H9 (cell line): Measurements from ENCODE around the gene SHANK1. TPM values are rescaled to one million over a fixed set of nuclear protein-coding genes. Genes with fewer than 3 reads are reported as not detected.
A peak's percentile ranks its signal among the peaks of the same experiment; 100 is the strongest.

Experiments
- DNase-seq: peaks from one replicate; pipeline ENCODE4 v3.0.0-alpha.2; 2017
- H2AFZ ChIP-seq: one replicate; pipeline ENCODE4 v1.6.1; 2013; ENCODE audit warnings: mild to moderate bottlenecking, low read length, control low read depth, moderate library complexity
- H2AK5ac ChIP-seq: 2 replicates; pipeline ENCODE4 v1.6.1; 2013; ENCODE audit warnings: low read length, control low read depth, mixed read lengths; ENCODE audit not compliant: insufficient read length
- H2BK120ac ChIP-seq: one replicate; pipeline ENCODE4 v1.6.1; 2013; ENCODE audit warnings: low read depth, mild to moderate bottlenecking, low read length, control low read depth, inconsistent platforms; ENCODE audit not compliant: poor library complexity, severe bottlenecking
- H2BK12ac ChIP-seq: 2 replicates; pipeline ENCODE4 v1.6.1; 2013; ENCODE audit warnings: low read length, control low read depth, mixed read lengths, low read depth; ENCODE audit not compliant: insufficient read length
- H2BK15ac ChIP-seq: 2 replicates; pipeline ENCODE4 v1.6.1; 2013; ENCODE audit warnings: low read depth, low read length, control low read depth
- H2BK20ac ChIP-seq: one replicate; pipeline ENCODE4 v1.6.1; 2013; ENCODE audit warnings: low read depth, mild to moderate bottlenecking, low read length, control low read depth, inconsistent platforms; ENCODE audit not compliant: poor library complexity, severe bottlenecking
- H2BK5ac ChIP-seq: 2 replicates; pipeline ENCODE4 v1.6.1; 2013; ENCODE audit warnings: low read length, control low read depth, mixed read lengths; ENCODE audit not compliant: insufficient read length
- H3K14ac ChIP-seq: 2 replicates; pipeline ENCODE4 v1.6.1; 2013; ENCODE audit warnings: low read length, control low read depth; ENCODE audit not compliant: insufficient read depth
- H3K18ac ChIP-seq: 2 replicates; pipeline ENCODE4 v1.6.1; 2013; ENCODE audit warnings: low read depth, mild to moderate bottlenecking, mixed read lengths, low read length, control low read depth; ENCODE audit not compliant: insufficient read length
- H3K23ac ChIP-seq: 2 replicates; pipeline ENCODE4 v1.6.1; 2013; ENCODE audit warnings: low read length, control low read depth, mixed read lengths, low read depth; ENCODE audit not compliant: insufficient read length
- H3K23me2 ChIP-seq: 2 replicates; pipeline ENCODE4 v1.6.1; 2013; ENCODE audit warnings: low read depth, mild to moderate bottlenecking, mixed read lengths, low read length, control low read depth; ENCODE audit not compliant: insufficient read length, poor library complexity, severe bottlenecking
- H3K27ac ChIP-seq: 2 replicates; pipeline ENCODE4 v1.5.1; 2013; ENCODE audit warnings: low read length, control low read depth, mixed read lengths, low read depth; ENCODE audit not compliant: insufficient read length
- H3K27me3 ChIP-seq: 2 replicates; pipeline ENCODE4 v1.6.1; 2013; ENCODE audit warnings: low read length, control low read depth, inconsistent platforms; ENCODE audit not compliant: insufficient read depth
- H3K4ac ChIP-seq: 2 replicates; pipeline ENCODE4 v1.6.1; 2013; ENCODE audit warnings: low read depth, mild to moderate bottlenecking, control low read depth, inconsistent platforms, low read length, moderate library complexity
- H3K4me1 ChIP-seq: 2 replicates; pipeline ENCODE4 v1.6.1; 2013; ENCODE audit warnings: low read length, control low read depth, inconsistent platforms; ENCODE audit not compliant: insufficient read depth
- H3K4me2 ChIP-seq: 2 replicates; pipeline ENCODE4 v1.6.1; 2013; ENCODE audit warnings: low read length, control low read depth, mixed read lengths; ENCODE audit not compliant: insufficient read length, insufficient read depth
- H3K56ac ChIP-seq: 2 replicates; pipeline ENCODE4 v1.6.1; 2013; ENCODE audit warnings: low read depth, mild to moderate bottlenecking, mixed read lengths, low read length, control low read depth; ENCODE audit not compliant: insufficient read length
- H3K79me1 ChIP-seq: 2 replicates; pipeline ENCODE4 v1.6.1; 2013; ENCODE audit warnings: low read depth, mild to moderate bottlenecking, moderate library complexity, low read length, control low read depth, inconsistent platforms; ENCODE audit not compliant: insufficient read depth, poor library complexity, severe bottlenecking
- H3K79me2 ChIP-seq: 2 replicates; pipeline ENCODE4 v1.6.1; 2013; ENCODE audit warnings: low read length, control low read depth, inconsistent platforms; ENCODE audit not compliant: insufficient read depth
- H3K9ac ChIP-seq: 2 replicates; pipeline ENCODE4 v1.6.1; 2013; ENCODE audit warnings: low read length, control low read depth, mixed read lengths; ENCODE audit not compliant: insufficient read length; ENCODE audit errors: extremely low read depth
- H3K9me3 ChIP-seq: one replicate; pipeline ENCODE4 v1.6.1; 2013; ENCODE audit warnings: low read depth, low read length, inconsistent platforms; ENCODE audit not compliant: control insufficient read depth
- H3T11ph ChIP-seq: one replicate; pipeline ENCODE4 v1.6.1; 2013; ENCODE audit warnings: mild to moderate bottlenecking, low read length, control low read depth, inconsistent platforms
- H4K20me1 ChIP-seq: one replicate; pipeline ENCODE4 v1.6.1; 2013; ENCODE audit not compliant: control insufficient read depth, insufficient read length, insufficient read depth
- H4K5ac ChIP-seq: 2 replicates; pipeline ENCODE4 v1.6.1; 2013; ENCODE audit warnings: low read depth, mild to moderate bottlenecking, mixed read lengths, low read length, control low read depth; ENCODE audit not compliant: insufficient read length
- H4K8ac ChIP-seq: replicated peaks from 2 replicates; pipeline ENCODE4 v1.6.1; 2013; ENCODE audit warnings: low read length, control low read depth, mixed read lengths, low read depth; ENCODE audit not compliant: insufficient read length
- H4K91ac ChIP-seq: 2 replicates; pipeline ENCODE4 v1.6.1; 2013; ENCODE audit warnings: low read depth, mild to moderate bottlenecking, moderate library complexity, mixed read lengths, low read length, control low read depth; ENCODE audit not compliant: insufficient read length
- H3K27ac Mint-ChIP-seq, 3 experiments: 2 replicates in 2 of 3; 3 replicates in 1 of 3; pipeline ENCODE4 v1.8.0; 2020 to 2021; ENCODE audit warnings: mixed read lengths in 3 of 3, mild to moderate bottlenecking in 1 of 3, moderate library complexity in 1 of 3
- H3K27me3 Mint-ChIP-seq: 2 replicates; pipeline ENCODE4 v1.8.0; 2021; ENCODE audit warnings: low read depth, mild to moderate bottlenecking, moderate library complexity, mixed read lengths
- H3K36me3 Mint-ChIP-seq, 3 experiments: 2 replicates in 2 of 3; 3 replicates in 1 of 3; pipeline ENCODE4 v1.8.0; 2020 to 2021; ENCODE audit warnings: low read depth in 3 of 3, mixed read lengths in 3 of 3; ENCODE audit not compliant: insufficient read depth in 1 of 3
- H3K4me1 Mint-ChIP-seq, 2 experiments: 2 replicates each; pipeline ENCODE4 v1.8.0; 2020; ENCODE audit warnings: mixed read lengths in 2 of 2
- H3K4me3 Mint-ChIP-seq, 2 experiments: 2 replicates in 1 of 2; 3 replicates in 1 of 2; pipeline ENCODE4 v1.8.0; 2020 to 2021; ENCODE audit warnings: mild to moderate bottlenecking in 2 of 2, mixed read lengths in 2 of 2, moderate library complexity in 1 of 2
- H3K9me3 Mint-ChIP-seq, 2 experiments: 2 replicates in 1 of 2; 3 replicates in 1 of 2; pipeline ENCODE4 v1.8.0; 2020; ENCODE audit warnings: mild to moderate bottlenecking in 2 of 2, mixed read lengths in 2 of 2, moderate library complexity in 1 of 2
- WGBS: extraction: QIAGEN DNeasy Blood & Tissue Kit; methylation state at CpG from one replicate; pipeline ENCODE4 v1.1.7; 2013; ENCODE audit warnings: missing lambda C conversion rate, low lambda C conversion rate, mixed read lengths; ENCODE audit not compliant: insufficient read length; ENCODE audit errors: extremely low coverage; 5-methylcytosine and 5-hydroxymethylcytosine counted together
- total RNA-seq: library from RNA; stranded (reverse); gene quantifications from 2 replicates; pipeline ENCODE4 v1.2.1, GENCODE V29; 2021
- TF ChIP-seq, protein P1 (sequence below): fragments of 200-600 bp; sonication (generic); conservative IDR thresholded peaks from 3 replicates; pipeline ENCODE4 v1.8.0; 2021; ENCODE audit warnings: antibody characterized with exemption, mild to moderate bottlenecking

Gene SHANK1
- total RNA-seq, 1 experiment from 2014 or later, result 1.7 TPM

DNA sequence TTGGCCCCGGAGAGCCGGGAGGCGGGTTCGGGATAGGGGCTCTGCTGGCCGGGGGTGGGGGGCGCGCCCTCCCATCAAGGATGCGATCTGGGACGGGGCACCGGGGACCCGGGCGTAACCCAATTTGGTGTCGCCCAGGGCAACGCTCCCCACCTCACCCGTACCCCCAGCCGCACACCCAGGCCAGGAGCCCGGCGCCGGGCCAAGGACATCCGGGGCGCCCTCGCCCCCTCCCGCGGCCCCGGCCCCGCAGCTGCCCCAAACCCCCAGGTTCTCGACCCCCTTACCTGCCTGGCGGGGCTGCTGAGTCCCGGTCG, 525 bp downstream of the SHANK1 start:
- H2AFZ ChIP-seq, result no peak overlapping the region
- H4K91ac ChIP-seq, result no peak overlapping the region
- no peak overlapping the region for H2BK20ac ChIP-seq
- H3K79me2 ChIP-seq, result no peaks in the 10 kb centered on the region
- H3T11ph ChIP-seq, result no peak overlapping the region
- H3K4me2 ChIP-seq, result peak overlapping the region; percentile 24
- Mint-ChIP-seq H3K4me3 (peak overlapping the region; percentile 20 to 60; a peak in 2 of 5 replicates), H3K4me1 (peaks cover 30 to 44% of the 10 kb centered on the region in 2 experiments), H3K36me3 (no peaks in the 10 kb centered on the region), H3K27me3 (peaks cover 86% of the 10 kb centered on the region), H3K27ac (no peak overlapping the region), H3K9me3 (no peaks in the 10 kb centered on the region; a peak in 1 of 5 replicates)
- H3K9ac ChIP-seq, result no peak overlapping the region
- H2BK15ac ChIP-seq, result no peak overlapping the region
- DNase-seq, result no peak
- no peaks in the 10 kb centered on the region for H3K9me3 ChIP-seq
- H3K56ac ChIP-seq, result no peak overlapping the region
- no peak overlapping the region for H3K23ac ChIP-seq
- H3K4ac ChIP-seq, result no peak overlapping the region
- no peak overlapping the region for H2BK120ac ChIP-seq
- no peak overlapping the region for H3K18ac ChIP-seq
- no peaks in the 10 kb centered on the region for H3K23me2 ChIP-seq
- no peak overlapping the region for H2AK5ac ChIP-seq
- no peaks in the 10 kb centered on the region for H3K79me1 ChIP-seq
- H3K27ac ChIP-seq, result no peak overlapping the region
- no peak overlapping the region for H2BK12ac ChIP-seq
- no peak overlapping the region for H2BK5ac ChIP-seq
- no peak overlapping the region for H3K14ac ChIP-seq
- peaks cover 9% of the 10 kb centered on the region; the same call in 1 of the 2 replicates for H3K4me1 ChIP-seq
- no peak overlapping the region for H4K5ac ChIP-seq
- TF ChIP-seq, protein P1, sequence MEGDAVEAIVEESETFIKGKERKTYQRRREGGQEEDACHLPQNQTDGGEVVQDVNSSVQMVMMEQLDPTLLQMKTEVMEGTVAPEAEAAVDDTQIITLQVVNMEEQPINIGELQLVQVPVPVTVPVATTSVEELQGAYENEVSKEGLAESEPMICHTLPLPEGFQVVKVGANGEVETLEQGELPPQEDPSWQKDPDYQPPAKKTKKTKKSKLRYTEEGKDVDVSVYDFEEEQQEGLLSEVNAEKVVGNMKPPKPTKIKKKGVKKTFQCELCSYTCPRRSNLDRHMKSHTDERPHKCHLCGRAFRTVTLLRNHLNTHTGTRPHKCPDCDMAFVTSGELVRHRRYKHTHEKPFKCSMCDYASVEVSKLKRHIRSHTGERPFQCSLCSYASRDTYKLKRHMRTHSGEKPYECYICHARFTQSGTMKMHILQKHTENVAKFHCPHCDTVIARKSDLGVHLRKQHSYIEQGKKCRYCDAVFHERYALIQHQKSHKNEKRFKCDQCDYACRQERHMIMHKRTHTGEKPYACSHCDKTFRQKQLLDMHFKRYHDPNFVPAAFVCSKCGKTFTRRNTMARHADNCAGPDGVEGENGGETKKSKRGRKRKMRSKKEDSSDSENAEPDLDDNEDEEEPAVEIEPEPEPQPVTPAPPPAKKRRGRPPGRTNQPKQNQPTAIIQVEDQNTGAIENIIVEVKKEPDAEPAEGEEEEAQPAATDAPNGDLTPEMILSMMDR, result no peak
- H4K20me1 ChIP-seq, result no peaks in the 10 kb centered on the region
- no CpG with 5 or more reads among the region's 30 CpGs for WGBS
- H3K27me3 ChIP-seq, result no peaks in the 10 kb centered on the region; the same call in 1 of the 2 replicates
- H4K8ac ChIP-seq, result no peak overlapping the region
